ENCODE data around the gene CD81.

DNA sequence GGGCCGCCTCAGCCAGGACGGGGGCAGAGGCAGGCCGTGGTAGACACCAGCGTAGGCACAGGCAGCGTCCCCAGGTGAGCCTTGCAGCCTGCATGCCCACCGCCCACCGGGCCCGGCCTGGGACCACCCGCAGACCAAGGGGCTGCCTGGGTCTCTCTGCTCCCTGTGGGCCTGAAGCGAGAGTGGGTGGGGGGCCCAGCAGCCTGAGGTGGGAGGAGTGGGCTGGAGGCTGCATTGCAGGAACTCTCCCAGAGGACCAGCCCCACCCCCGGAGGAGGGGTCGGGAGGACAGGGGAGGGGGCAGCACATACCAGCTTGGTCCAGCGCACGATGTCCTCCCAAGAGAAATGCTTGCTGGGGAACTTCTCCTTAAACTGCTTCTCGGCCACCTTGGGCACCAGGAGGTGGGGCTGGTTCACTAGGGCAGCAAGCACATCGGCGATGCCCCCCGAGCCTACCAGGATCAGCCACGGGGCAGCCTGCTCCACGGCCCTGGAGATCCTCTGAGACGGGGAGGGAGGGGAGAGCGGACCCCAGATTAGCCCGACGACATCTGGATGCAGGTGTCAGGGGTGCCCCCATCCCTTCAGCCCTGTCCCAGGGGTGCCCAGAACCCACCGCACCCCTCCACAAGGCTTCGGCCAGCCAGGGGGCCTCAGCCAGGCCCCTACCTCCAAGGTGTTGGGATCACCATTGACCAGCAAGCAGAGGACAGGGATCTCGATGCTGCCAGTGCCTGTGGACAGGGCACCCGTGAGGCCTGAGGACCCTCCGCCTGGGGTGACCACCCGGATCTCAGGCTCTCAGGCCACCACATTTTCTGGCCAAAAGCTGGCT lies 41.0 kb downstream of the CD81 start:
- TF ChIP-seq, protein P1, sequence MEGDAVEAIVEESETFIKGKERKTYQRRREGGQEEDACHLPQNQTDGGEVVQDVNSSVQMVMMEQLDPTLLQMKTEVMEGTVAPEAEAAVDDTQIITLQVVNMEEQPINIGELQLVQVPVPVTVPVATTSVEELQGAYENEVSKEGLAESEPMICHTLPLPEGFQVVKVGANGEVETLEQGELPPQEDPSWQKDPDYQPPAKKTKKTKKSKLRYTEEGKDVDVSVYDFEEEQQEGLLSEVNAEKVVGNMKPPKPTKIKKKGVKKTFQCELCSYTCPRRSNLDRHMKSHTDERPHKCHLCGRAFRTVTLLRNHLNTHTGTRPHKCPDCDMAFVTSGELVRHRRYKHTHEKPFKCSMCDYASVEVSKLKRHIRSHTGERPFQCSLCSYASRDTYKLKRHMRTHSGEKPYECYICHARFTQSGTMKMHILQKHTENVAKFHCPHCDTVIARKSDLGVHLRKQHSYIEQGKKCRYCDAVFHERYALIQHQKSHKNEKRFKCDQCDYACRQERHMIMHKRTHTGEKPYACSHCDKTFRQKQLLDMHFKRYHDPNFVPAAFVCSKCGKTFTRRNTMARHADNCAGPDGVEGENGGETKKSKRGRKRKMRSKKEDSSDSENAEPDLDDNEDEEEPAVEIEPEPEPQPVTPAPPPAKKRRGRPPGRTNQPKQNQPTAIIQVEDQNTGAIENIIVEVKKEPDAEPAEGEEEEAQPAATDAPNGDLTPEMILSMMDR (conservative IDR thresholded peaks at IDR 0.05; ENCODE audit: low read length), result no peak
- no peak for TF ChIP-seq EZH2phosphoT487 (IDR thresholded peaks at IDR 0.05; ENCODE audit: borderline replicate concordance)

Measured in Loucy (cell line).